NCI-H446 (cell line): ENCODE measurements around the gene EPHB3.

ENCODE experiments used
- DNase-seq, 2 experiments: peaks; one replicate each; lab custom pipeline; 2025; lab: John Stamatoyannopoulos, UW

The EPHB3 gene

DNA sequence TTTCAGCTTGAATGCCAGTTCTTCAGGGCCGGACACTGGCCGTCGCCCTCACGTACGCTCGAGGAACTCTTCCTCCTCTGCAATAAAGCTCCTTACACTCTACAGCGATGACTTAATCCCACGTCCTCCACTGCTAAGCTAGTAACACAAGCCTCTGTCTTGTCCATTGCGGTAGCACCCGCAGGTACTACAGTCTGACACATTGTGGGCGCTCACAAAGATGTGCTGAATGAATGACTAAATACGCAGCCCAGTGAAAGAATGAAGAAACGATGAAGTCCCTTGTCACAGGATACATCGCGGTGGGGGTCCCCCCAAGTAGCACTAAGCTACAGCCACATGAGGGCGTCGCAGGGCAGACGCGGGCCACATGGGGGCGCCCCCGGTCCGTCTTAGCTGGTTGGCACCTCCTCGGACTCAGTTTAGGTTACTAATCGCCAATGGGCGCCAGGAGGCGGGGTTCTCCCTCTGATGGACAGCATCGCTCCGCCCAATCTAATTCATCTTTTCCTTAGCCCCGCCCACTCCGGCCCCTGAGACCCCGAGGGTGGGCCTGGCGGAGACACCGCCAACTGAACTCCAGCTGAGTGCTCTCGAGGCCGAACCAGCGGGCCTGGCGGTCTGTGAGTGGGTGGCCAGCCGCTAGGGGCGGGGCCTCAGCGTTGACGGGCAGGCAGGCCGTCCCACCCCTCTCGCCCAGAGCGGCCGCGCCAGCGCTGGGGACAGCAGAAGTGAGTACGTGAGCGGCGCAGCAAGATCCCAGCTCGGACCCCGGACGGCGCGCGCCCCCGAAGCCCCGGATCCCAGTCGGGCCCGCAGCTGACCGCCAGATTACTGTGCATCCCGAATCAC, at the start of gene EPHB3:
Gene EPHB3 (plus strand): TSS at position 725 of the 852 bp plus-strand sequence. CDS start 451 bp downstream, outside the sequence.
- peak; percentile 95 to 99 for DNase-seq

DNA sequence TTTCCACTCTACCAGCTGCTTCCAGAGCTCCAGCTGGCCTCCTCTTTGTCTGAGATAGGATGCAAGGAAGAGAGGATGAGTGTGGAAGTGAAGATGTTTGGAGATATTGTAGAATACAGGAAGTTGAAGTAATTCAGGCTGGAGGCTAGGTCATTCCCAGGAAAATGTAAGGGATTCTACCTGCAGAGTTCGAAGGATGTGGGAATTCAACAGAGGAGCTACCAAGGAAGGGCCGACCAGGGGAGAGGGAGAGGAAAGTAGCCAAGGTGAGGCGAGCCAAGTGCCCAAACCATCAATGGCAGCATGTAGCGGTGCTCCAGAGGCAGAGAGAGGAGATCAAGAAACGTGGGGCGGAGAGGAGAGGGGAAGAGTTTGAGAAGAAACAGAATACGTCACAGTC, 49.0 kb upstream of the EPHB3 start:
- DNase-seq: no peak

DNA sequence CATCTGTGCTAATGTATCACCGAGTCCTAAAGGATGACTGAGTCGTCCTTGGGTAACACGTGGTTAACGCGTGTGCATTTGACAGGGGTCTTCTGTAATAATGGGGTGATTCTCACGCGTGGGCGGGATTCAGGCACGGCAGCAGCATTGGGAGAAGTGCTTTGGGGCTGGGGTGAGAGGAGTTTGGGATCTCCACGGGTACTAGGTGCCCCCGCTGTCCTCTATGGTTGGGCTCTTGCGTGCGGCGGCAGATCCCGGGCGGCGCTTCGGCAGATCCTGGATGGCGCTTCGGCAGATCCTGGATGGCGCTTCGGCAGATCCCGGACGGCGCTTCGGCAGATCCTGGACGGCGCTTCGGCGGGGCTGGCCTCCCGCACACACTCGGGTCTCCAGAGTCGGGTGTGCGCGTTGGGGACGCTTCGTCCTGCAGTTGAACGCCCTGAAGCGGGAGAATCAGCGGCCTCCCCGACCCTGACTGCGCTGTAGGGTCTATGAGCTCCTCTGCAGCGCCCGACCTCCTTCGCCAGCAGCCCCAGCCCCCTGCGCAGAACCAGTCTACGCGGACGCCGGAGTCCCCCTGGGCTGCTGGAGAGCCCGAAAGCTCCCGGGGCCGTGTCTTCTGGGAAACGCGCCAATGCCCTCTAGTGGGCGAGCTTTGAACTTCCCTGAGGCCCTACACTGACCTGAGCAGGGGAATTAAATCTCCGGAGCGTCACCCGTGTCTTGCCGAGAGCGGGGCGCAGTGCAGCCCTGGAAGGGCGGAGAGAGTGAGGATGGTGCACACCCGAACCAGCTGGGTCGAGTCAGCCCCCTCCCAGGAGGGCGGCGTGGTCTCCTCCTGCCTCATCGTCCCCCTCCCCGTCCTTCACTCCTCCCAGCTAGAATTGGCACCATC, 48.1 kb upstream of the EPHB3 start:
- DNase-seq: peak; percentile 49 to 86

DNA sequence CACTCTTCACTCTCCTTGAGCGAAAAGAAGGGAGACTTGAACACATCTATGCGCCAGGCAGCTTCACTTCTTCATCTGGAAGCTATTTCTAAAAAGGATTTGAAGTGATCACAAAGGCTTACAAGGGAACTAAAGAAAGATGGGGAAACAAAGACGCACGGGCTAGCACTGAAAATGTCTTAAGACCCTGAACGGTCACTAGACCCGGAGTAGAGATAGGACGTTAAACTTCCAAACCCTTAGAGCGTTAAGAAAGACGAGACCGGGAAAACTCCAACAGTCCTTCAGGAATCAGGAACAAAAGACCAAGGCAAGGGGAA, 47.5 kb upstream of the EPHB3 start:
- DNase-seq: no peak

DNA sequence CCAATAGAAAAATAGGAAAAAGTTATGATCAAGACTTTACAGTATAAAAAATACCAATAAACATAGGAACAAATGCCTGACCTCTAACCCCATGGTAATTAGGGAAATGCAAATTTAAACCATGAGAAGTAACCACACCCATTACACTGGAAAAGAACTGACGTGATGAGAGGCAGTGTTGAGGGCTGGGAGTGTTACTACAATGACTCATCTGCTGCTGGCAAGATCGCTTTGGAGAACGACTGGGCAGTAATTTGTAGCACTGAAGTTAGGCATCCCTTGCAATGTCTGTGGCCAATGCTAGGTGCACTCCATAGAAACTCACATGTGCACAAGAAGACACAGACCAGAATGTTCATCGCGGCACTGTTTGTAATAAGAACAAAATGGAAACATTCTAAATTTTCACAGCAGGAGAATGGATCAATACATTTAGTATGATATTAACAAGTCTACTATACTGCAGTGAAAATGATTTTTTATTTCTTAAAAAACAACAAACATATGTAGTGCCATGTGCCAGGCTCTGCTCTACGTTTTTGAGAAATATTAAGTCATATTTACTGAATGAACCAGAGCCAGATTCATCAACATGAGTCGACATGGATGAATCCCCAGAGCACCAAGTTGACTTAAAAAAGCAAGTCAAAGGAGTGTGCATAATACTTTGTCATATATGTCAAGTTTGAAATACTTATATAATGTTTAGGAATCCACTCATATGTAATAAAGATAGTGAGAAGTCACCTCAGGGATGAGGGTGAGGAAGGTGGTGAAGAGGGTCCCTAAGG, 37.6 kb upstream of the EPHB3 start:
- DNase-seq: no peak

DNA sequence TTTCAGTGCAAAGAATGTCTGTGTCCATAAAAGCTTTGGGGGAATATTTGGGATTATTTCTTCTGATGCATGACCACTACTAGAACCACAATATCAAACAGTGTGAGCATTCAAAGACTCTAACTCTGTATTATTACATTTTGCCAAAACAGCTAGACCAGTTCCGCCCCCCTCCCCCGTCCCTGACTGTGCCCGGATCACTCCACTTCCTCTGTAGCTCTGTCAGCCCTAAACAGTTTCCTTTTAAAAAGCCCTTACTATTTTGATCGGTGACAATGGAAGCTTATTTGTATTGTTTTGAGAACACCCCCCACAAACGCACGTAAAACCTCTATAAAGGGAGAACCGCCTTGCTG, 36.6 kb upstream of the EPHB3 start:
- DNase-seq: no peak

DNA sequence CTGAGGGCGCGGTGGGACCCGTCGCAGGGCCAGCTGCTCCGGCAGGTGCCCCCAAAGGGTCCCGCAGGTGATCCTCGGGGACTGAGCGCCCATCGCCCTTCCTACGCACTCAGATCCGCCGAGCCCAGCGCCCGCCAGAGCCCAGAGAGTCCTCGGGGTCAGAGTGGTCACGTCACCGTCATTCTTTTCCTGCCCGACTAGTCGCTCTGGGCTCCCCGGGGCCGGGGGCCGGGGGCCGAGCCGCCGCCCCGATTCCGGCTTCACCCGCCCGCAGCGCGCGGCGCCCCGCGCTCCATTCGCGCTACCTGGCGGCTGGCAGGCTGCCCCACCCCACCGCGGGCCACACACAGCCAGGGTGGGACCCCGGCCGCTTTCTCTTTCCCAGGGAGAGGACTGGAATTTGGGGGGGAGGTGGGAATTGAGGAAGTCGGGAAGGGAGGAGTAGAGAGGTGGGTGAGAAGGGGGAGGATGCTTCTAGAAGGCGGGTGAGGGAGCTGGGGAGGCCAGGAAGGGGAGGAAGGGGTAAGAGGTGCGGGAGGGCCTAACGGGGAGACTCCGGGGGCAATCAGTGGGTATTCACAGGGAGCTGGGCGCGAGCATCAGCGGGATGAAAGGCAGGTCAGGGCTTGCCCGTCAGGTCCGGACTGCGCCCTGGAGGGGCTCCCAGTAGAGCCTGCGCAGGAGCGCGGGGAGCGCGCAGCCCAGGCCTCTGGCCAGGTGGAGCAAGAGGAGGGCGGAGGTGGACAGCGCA, 36.1 kb upstream of the EPHB3 start:
- no peak for DNase-seq

DNA sequence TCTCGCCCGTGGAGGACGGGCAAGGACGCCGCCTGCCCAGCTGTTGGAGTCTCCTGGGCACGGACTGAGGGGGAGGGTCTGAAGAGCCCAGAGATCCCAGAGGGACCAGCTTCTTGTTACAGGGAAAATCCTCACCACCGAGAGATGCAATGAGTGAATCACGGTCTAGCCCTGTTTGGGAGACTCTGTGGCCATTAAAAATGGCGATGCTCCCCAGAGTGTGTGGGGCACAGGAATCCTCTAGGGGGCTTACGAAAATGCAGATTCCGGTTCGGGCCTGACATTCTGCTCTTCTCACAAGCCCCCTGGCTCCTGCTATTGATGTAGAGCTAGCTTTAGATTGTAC, 35.5 kb upstream of the EPHB3 start:
- DNase-seq: no peak

DNA sequence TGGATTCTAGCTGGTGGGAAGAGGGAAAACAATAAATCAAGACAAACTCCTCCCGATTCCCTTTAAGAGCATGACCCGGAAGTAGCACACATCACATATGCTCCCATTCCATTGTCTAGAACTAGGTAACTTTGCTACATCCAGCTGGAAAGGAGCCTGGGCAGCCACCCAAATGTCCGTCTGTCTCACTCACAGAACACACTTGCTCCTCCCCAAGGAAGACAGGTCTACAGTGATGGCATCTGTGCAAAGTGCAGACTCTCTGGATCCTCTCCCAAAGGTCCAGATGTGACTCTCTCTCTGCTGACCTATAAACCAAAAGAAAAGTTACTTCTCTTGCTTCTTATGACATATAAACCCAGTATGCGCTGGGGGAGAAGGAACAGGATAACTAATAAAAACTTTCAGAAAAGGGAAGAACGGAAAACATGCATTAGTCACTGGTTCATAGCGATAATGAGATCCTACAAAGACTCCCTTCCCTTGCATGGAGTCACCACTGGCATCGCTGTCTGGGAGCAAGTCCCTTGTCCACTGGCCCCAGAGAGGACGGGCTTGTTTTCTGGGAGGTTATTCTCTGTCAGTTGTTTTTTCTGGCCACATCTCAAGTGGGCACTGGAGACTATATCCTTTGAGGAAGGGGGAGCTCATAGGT, 29.8 kb upstream of the EPHB3 start:
- DNase-seq: no peak

DNA sequence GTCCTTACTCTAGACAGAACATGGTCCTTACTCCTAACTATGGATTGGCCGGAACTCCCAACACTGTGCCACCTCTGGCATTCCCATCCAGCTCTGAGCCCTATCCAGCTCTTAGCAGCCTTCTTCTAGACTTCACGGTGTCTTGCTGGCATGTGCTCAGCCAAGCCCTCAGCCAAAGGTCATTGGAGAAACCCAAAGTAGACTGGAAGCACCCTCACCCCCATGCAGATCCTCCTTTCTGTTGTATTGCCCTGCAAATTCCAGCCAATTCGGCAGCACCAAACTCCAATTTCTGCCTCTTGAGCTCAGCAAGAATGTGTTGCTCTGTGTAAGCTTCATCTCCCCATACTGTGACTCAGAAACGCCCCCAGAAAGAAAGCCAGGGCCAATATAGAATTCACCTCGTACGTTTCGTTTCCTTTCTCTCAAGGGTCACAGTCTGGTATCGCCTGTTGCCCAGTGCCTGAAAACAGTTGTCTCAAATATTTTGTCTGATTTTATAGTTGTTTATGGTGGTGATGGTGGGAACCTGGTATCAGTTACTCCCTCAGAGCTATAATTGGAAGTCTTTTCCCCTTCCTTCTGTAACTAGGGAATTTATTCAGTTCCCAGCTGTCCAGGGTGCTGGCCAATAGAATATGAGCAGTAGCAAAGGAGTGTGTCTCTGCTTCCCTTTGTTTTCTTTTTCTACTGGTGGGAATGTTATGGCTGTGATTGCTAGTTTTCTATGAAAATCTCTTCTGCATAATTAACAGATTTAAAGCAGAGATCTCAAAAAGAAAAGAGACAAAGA, 28.4 kb upstream of the EPHB3 start:
- no peak for DNase-seq

DNA sequence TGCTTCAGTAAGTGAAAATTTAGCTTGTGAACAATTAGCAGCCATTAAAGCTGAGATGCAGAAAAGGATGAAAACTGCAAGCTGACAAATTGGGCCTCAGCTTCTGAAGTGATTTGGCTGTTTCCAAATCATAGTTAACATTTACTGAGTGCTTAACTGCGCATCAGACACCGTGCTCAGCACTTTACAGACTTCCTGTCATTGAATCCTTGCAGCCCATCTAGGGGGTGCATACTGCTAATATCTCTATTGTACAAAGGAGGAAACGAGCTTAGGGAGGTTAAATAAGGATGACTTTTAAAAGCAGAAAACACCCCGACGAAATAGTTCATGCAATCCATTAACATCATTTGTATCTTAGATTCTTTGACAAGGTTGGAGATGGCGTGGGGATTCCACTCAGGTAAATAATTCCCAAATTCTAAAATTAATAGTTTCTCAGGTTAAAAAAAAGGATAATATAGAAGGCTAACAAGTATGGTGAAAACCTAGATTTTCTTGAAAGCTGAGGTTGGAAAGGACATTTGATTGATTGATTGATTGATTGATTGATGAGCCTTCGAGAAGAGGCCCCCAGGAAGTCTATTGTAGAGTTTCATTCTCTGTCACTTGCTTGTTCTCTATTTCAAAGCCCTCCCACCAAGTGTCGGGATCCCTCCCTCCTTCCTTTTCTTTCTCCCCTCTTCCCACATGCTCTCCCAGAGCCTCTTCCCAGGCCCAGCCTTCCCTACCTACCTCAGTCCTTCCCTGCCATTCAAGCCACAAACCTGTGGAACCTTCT, 23.5 kb upstream of the EPHB3 start:
- no peak for DNase-seq

DNA sequence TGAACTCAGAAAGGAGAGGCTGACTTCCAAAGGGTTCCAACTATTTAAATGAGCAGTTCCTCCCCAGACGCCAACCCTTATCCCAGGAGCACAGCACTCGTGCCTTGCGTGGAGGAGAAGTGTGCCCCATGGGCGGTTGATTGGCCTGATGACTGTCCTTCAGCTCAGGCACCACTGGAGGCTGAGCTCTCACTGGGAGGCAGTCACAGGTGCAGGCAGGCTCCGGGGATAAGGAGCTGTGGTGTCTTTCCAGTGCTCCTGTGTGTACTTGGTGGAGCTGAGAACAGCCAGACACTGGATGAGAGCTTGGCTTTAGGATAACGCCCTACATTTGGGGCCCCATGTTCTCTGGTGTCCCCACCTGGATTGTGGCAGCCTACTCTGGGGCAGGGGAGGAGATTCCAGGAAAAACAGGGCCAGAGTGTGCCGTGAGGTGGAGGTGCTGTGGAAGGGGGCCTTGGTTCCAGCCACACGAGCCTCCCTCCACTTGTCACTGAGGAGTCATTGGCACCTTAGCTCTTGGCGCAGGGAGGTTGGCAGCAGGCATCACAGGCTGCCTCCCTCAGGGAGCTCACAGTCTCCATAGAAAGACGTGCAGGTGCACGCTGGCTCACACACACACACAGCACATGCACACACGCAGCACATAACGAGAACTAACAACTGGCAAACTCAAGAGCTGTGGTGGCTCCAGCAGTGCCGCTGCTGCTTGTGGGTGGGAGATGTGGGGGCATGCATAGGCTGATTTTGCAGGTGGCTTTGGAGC, 22.7 kb upstream of the EPHB3 start:
- DNase-seq: no peak

DNA sequence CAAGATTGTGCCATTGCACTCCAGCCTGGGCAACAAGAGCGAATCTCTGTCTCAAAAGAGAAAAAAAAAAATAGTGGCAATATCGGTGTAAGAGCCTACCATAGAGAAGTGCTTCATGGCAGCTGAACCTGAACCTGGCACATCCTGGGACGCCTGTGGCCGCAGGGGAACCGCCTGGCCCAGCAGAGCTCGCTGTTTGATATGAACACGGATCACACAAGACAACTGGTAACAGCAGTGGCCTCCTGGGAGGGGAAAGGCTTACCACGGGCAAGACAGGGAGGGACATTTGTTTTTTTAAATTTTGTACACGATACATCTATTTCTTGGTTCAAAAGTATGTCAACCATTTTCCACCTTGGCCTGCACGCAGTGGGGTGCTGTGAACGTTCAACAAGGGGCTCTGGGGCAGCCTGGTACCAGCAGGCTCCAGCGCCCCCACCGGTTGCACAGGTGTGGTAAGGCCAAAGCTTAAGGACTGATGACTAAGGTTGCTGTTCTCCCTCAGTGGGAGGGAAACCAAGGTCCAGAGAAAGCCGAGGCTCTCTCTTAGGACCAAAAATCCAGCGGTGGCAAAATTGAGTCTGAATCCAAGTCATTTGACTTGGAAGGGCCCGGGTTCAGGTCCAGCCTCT, 21.7 kb upstream of the EPHB3 start:
- DNase-seq: no peak

DNA sequence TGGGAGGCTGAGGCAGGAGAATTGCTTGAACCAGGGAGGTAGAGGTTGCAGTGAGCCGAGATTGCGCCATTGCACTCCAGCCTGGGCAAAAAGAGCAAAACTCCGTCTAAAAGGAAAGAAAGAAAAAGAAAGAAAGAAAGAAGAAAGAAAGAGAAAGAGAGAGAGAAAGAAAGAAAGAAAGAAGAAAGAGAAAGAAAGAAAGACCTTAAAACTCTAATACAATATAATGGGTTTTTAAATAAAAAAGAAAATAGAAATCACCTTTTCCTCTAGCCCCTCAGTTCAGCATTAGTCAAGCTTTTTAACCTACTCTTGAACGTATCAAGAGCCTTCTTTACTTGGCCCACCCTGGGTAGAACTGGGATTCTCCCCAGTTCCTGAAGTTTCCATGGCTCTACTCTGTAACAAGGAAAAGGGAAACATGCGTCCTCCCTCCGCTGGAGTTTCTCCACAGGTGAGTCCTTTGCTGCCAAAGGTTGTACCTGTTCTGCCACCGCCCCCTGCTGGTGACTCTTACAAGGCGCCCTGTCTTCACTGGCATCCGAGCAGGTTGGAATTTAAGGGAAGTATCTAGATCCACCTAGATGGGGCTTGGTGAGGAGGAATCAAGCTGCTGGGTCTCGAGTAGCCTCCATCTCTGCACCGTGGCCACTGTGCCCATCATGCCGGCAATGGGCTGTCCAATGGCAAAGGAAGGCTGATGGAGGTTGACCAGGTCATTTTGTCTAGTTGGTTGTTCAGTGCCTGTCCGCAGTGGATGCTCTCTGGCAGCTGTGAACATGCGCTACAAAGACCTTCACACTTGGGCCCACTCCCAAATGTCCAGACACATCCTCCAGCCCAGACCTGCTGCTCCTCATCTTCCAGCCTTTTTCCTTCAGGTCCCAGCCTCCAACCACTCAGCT, 20.6 kb upstream of the EPHB3 start:
- no peak for DNase-seq

DNA sequence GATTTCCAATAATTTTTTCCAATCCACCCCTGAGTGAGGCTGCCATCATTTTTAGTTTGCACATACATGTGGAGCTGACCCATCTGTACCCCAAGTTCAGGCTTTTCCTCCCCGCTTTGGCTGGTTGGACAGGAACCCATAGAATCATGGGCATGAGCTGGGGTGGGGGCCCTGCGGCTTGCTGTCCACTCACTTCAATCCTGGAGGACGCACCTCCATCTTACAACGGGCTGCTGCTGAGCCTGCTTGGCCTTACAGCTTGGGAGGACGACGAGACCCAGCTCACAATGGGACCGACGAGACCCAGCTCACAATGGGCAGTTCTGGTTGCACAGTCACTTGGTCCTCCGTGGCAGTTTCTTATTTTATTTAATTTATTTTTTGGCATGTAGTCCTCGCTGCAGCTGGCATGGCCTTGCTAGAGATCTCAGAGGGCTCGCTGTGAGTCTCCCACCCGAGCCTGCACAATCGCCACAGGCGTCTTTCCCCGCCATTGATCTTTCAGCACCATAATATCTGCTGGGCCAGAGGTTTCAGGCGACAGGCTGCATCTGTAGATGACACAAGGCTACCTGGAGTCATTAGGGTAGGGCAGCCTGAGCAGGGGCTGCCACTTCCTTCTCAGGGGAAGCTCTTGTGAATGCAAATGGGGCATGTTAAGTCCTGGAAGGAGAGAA, 19.6 kb upstream of the EPHB3 start:
- no peak for DNase-seq

DNA sequence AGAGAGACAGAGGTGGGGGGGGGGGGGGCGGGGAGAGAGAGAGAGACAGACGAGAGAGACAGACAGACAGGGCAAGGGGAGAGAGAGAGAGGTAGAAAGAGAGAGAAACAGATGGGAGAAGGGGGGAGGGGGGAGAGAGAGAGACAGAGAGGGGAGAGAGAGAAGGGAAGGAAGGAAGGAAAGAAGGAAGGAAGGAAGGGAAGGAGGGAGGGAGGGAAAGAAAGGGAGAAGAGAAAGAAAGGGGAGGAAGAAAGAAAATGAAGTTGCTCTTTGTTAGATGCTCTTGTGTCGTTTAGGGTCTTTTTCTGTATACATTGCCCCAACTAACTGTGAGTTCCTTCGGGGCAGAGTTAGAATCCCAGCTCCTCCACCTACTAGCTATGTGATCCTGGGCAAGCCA, 19.0 kb upstream of the EPHB3 start:
- DNase-seq: no peak

DNA sequence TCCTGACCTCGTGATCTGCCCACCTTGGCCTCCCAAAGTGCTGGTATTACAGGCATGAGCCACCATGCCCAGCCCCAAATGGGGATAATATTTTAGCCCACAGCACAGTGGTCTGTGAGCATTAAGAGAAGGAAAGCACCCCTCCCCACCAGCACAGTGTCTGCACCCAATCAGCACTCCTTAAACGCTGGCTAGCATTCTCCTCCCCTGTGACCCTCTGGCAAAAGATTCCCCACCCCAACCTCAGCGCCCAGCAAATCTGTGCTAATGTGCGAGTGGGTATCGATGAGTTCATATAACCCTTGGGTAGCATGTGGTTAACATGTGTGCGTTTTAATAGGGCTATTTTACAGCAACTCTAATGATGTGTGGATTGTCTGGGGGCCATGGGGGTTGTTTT, 18.3 kb upstream of the EPHB3 start:
- no peak for DNase-seq
